GM12891 (cell line): ENCODE results near the gene LIN9.
"Not testable (repeated sequence)": the region's sequence is repeated elsewhere in the genome, so short reads cannot be mapped to it uniquely, and the experiment has no call there.

Experiments
- PAX5 ChIP-seq: IDR thresholded peaks from 2 replicates; pipeline ENCODE4 v1.6.1; 2011; ENCODE audit warnings: low read length, moderate library complexity, mild to moderate bottlenecking; ENCODE audit not compliant: insufficient read depth, severe bottlenecking
- POLR2A ChIP-seq: IDR thresholded peaks from 2 replicates; pipeline ENCODE4 v1.6.1; 2011; ENCODE audit warnings: low read depth, low read length, control low read depth
- POLR2AphosphoS5 ChIP-seq: IDR thresholded peaks from 2 replicates; pipeline ENCODE4 v1.6.1; 2011; ENCODE audit warnings: low read depth, low read length, control low read depth
- SPI1 ChIP-seq: IDR thresholded peaks from 2 replicates; pipeline ENCODE4 v1.6.1; 2011; ENCODE audit warnings: low read depth, low read length, control low read depth
- TAF1 ChIP-seq: IDR thresholded peaks from 2 replicates; pipeline ENCODE4 v1.6.1; 2011; ENCODE audit warnings: low read depth, low read length, control low read depth

- not testable (repeated sequence) for TF ChIP-seq POLR2A, PAX5, POLR2AphosphoS5, TAF1, SPI1
Observed at GRCh38 chr1:226202666-226203065, 106.3 kb downstream of the LIN9 start.
